Caco-2 (cell line): Measurements from ENCODE around the gene CHMP4A. TPM values are rescaled to one million over a fixed set of nuclear protein-coding genes. Genes with fewer than 3 reads are reported as not detected.

Source experiments
- BruUV-seq: library from RNA; stranded (reverse); fragments of 400-500 nt; replicated peaks from 2 replicates; lab custom pipeline; 2021; lab: Mats Ljungman, UMichigan
- CTCF ChIA-PET: fragments of 300-600 bp; sonication (Branson Sonifier 250); formaldehyde crosslinking; loops from one replicate; lab custom pipeline; 2022; ENCODE audit warnings: antibody characterized with exemption; lab: Charles Lee
- POLR2A ChIA-PET: fragments of 300-600 bp; sonication (Branson Sonifier 250); formaldehyde crosslinking; loops from one replicate; lab custom pipeline; 2022; ENCODE audit warnings: antibody characterized with exemption; lab: Charles Lee
- DNase-seq, 2 experiments: peaks; one replicate each; pipeline versions ENCODE4 v3.0.0 to v3.0.0-alpha.2; 2020 to 2022
- H3K27me3 ChIP-seq: replicated peaks from 2 replicates; pipeline ENCODE4 v1.6.0; 2011; ENCODE audit warnings: low read length; ENCODE audit not compliant: control insufficient read depth, insufficient read depth
- H3K36me3 ChIP-seq: 2 replicates; pipeline ENCODE4 v1.5.1; 2011; ENCODE audit warnings: low read length; ENCODE audit not compliant: control insufficient read depth, insufficient read depth
- H3K4me1 ChIP-seq: fragments of 250-450 bp; sonication (Bioruptor Pico); 2 replicates; pipeline ENCODE4 v1.5.1; 2020; ENCODE audit warnings: mild to moderate bottlenecking
- H3K4me3 ChIP-seq: 2 replicates; pipeline ENCODE4 v1.5.1; 2011; ENCODE audit warnings: low read depth, mild to moderate bottlenecking, control low read depth, low read length
- H3K9me3 ChIP-seq: fragments of 250-450 bp; sonication (Bioruptor Pico); 2 replicates; pipeline ENCODE4 v1.5.1; 2020; ENCODE audit warnings: mild to moderate bottlenecking, moderate library complexity
- H3K27ac Mint-ChIP-seq: one replicate; pipeline ENCODE4 v1.8.0; 2022; ENCODE audit warnings: mixed read lengths; ENCODE audit not compliant: unreplicated experiment
- H3K27me3 Mint-ChIP-seq: one replicate; pipeline ENCODE4 v1.8.0; 2022; ENCODE audit warnings: mixed read lengths; ENCODE audit not compliant: insufficient read depth, unreplicated experiment
- H3K36me3 Mint-ChIP-seq: one replicate; pipeline ENCODE4 v1.8.0; 2022; ENCODE audit warnings: mild to moderate bottlenecking, mixed read lengths; ENCODE audit not compliant: insufficient read depth, unreplicated experiment
- H3K4me1 Mint-ChIP-seq: one replicate; pipeline ENCODE4 v1.8.0; 2022; ENCODE audit warnings: low read depth, mixed read lengths; ENCODE audit not compliant: unreplicated experiment
- H3K4me3 Mint-ChIP-seq: one replicate; pipeline ENCODE4 v1.8.0; 2022; ENCODE audit warnings: mild to moderate bottlenecking, moderate library complexity, mixed read lengths; ENCODE audit not compliant: unreplicated experiment
- H3K9me3 Mint-ChIP-seq: one replicate; pipeline ENCODE4 v1.8.0; 2022; ENCODE audit warnings: mixed read lengths; ENCODE audit not compliant: unreplicated experiment
- CTCF ChIP-seq, 2 experiments: fragments of 200-600 bp in 1 of 2; IDR thresholded peaks; 1 replicate in 1 of 2; 2 replicates in 1 of 2; pipeline versions ENCODE4 v1.5.1 to v1.8.0; 2011 to 2022; ENCODE audit warnings: antibody characterized with exemption in 1 of 2, control low read depth in 1 of 2, inconsistent platforms in 1 of 2, low read depth in 1 of 2, low read length in 1 of 2, mild to moderate bottlenecking in 1 of 2, moderate library complexity in 1 of 2; ENCODE audit not compliant: insufficient read depth in 1 of 2, severe bottlenecking in 1 of 2, unreplicated experiment in 1 of 2
- intact Hi-C: fragments of 100-400 bp; cut with micrococcal nuclease; formaldehyde crosslinking; loops from one replicate; pipeline ENCODE4 v1.10.0; 2022; ENCODE audit not compliant: unreplicated experiment
- total RNA-seq: library from RNA; stranded (reverse); gene quantifications from 2 replicates; pipeline ENCODE4 v1.2.3, GENCODE V29; 2022

Gene CHMP4A
- total RNA-seq, 1 experiment from 2014 or later: 57.7 TPM

DNA sequence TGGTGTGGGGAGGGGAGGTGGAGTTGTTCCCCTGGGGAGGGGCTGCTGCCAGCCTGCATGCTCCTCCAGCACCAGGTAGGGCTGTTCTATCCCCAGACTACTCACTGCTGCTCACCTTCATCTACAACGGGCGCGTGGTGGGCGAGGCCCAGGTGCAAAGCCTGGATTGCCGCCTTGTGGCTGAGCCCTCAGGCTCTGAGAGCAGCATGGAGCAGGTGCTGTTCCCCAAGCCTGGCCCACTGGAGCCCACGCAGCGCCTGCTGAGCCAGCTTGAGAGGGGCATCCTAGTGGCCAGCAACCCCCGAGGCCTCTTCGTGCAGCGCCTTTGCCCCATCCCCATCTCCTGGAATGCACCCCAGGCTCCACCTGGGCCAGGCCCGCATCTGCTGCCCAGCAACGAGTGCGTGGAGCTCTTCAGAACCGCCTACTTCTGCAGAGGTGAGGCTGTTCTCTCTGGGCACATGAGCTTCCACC is 48.7 kb downstream of the CHMP4A start:
- Mint-ChIP-seq H3K36me3 (peaks cover 31% of the 10 kb centered on the region), H3K27me3 (no peaks in the 10 kb centered on the region), H3K27ac (no peak overlapping the region), H3K4me3 (no peak overlapping the region), H3K4me1 (peaks cover 6% of the 10 kb centered on the region), H3K9me3 (no peaks in the 10 kb centered on the region)
- ChIA-PET CTCF (no interaction called here), POLR2A (no interaction called here)
- H3K4me3 ChIP-seq: no peak overlapping the region
- TF ChIP-seq CTCF (IDR thresholded peaks at IDR 0.05; ENCODE audit: insufficient read depth in 1 of 2, low read depth in 1 of 2, low read length in 1 of 2, severe bottlenecking in 1 of 2, unreplicated experiment in 1 of 2): no peak
- peaks cover 4% of the 10 kb centered on the region for H3K36me3 ChIP-seq
- DNase-seq: no peak
- H3K4me1 ChIP-seq: peaks cover 12% of the 10 kb centered on the region
- no peaks in the 10 kb centered on the region for H3K9me3 ChIP-seq
- no TSS peak for BruUV-seq
- H3K27me3 ChIP-seq: no peaks in the 10 kb centered on the region
- intact Hi-C loops: no loop called here

- Histone ChIP-seq H3K27me3 (no peaks in the 10 kb centered on the region), H3K36me3 (peaks cover 2% of the 10 kb centered on the region), H3K4me1 (peaks cover 12% of the 10 kb centered on the region), H3K4me3 (no peak overlapping the region), H3K9me3 (no peaks in the 10 kb centered on the region)
- no TSS peak for BruUV-seq
- DNase-seq: no peak
- POLR2A ChIA-PET: interaction anchor here (0.6 to 2.5 kb wide), 5 partner anchors 15 to 106 kb away, joined by 3 to 16 read pairs (median 7); partner anchors contain the start of genes DCAF11, NRL, PSME1 and PSME2
- peak overlapping the region; percentile 77 for H3K4me3 Mint-ChIP-seq
- CTCF ChIA-PET: interaction anchor here (0.7 to 2.3 kb wide), 3 partner anchors 15 to 58 kb away, joined by 6 to 47 read pairs (median 26); partner anchors contain the start of genes DCAF11, NRL, PSME2 and RNF31
- H3K4me1 Mint-ChIP-seq: peaks cover 6% of the 10 kb centered on the region
- intact Hi-C loops: no loop called here
- peaks cover 38% of the 10 kb centered on the region for H3K36me3 Mint-ChIP-seq
- no peak overlapping the region for H3K27ac Mint-ChIP-seq
- H3K27me3 Mint-ChIP-seq: no peaks in the 10 kb centered on the region
- H3K9me3 Mint-ChIP-seq: no peaks in the 10 kb centered on the region
- no peak for TF ChIP-seq CTCF (IDR thresholded peaks at IDR 0.05; ENCODE audit: insufficient read depth in 1 of 2, low read depth in 1 of 2, low read length in 1 of 2, severe bottlenecking in 1 of 2, unreplicated experiment in 1 of 2)
These were observed 51.2 kb downstream of the CHMP4A start for GRCh38 chr14:24162093-24162492.

GRCh38 chr14:24160850-24161804 is 52.2 kb downstream of the CHMP4A start, which contains the start of gene IRF9:
Gene IRF9 (plus strand): TSS chr14:24161265. CDS start chr14:24162145, 880 bp downstream.
- Mint-ChIP-seq H3K27me3 (no peaks in the 10 kb centered on the region), H3K4me1 (peaks cover 6% of the 10 kb centered on the region), H3K27ac (peak within 1 kb of the TSS; percentile 82), H3K9me3 (no peaks in the 10 kb centered on the region), H3K4me3 (peak within 1 kb of the TSS; percentile 77), H3K36me3 (peaks cover 45% of the 10 kb centered on the region)
- Histone ChIP-seq H3K4me3 (peak within 1 kb of the TSS; percentile 29), H3K36me3 (peaks cover 2% of the 10 kb centered on the region), H3K4me1 (peaks cover 12% of the 10 kb centered on the region), H3K9me3 (no peaks in the 10 kb centered on the region), H3K27me3 (no peaks in the 10 kb centered on the region)
- POLR2A ChIA-PET: interaction anchor here (0.6 to 2.5 kb wide), 8 partner anchors 10 to 107 kb away, joined by 3 to 16 read pairs (median 6); partner anchors contain the start of genes DCAF11, EMC9, NRL and PCK2
- CTCF ChIA-PET: interaction anchor here (0.6 to 2.3 kb wide), 20 partner anchors 11 to 1183 kb away, joined by 3 to 47 read pairs (median 4); partner anchors contain the start of genes CHMP4A, CIDEB, DCAF11 and EMC9
- DNase-seq: peak; percentile 95 to 96
- TSS peak; percentile 62 for BruUV-seq
- intact Hi-C loops: loop anchor here (1.0 kb wide), 7 partner anchors 14 to 147 kb away; partner anchors contain the start of genes DCAF11, EMC9, IPO4 and NRL
- peak; percentile 88 for TF ChIP-seq CTCF (IDR thresholded peaks at IDR 0.05; ENCODE audit: insufficient read depth in 1 of 2, low read depth in 1 of 2, low read length in 1 of 2, severe bottlenecking in 1 of 2, unreplicated experiment in 1 of 2)
